ENCODE measurements around the gene BANF1. TPM values are rescaled to one million over a fixed set of nuclear protein-coding genes. Genes with fewer than 3 reads are reported as not detected.

The BANF1 gene
- total and polyA plus RNA-seq, 9 of the 15 experiments (the other 6 are each of a cell fraction or from before 2014, with no cell fraction given): 108 to 651 (median 263) TPM

DNA sequence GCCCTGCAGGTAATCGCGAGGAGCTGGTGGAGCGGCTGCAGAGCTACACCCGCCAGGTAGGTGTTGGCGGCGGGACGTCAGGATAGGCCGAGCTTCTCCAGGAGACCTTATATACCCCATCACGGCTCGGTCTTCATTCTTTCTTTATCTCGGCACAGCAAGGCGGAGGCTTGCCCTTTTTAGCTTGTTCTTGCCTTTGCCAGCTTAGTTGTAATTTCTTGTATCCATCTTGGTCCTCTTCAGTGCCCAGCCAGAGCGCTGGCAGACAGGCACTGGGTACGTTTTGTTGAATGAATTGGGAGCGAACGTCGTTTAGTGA, 50.3 kb downstream of the BANF1 start (continued):
- TF ChIP-seq ZNF133 (CRISPR knock-in tag; IDR thresholded peaks at IDR 0.05) (no peak), MYC (IDR thresholded peaks at IDR 0.05; ENCODE audit: low read depth, low read length) (no peak), MYC (CRISPR knock-in tag; IDR thresholded peaks at IDR 0.05; ENCODE audit: borderline replicate concordance, low read depth) (0 out of 2 replicates have a peak, but pooled peaks have one; percentile 51), ZNF717 (CRISPR knock-in tag; IDR thresholded peaks at IDR 0.05) (no peak), GABPB1 (CRISPR knock-in tag; IDR thresholded peaks at IDR 0.05) (no peak), GTF2E2 (tag; IDR thresholded peaks at IDR 0.05) (0 out of 2 replicates have a peak, but pooled peaks have one; percentile 57), POLR2B (IDR thresholded peaks at IDR 0.05; ENCODE audit: low read depth, partially characterized antibody) (no peak), XRCC4 (IDR thresholded peaks at IDR 0.05; ENCODE audit: extremely low read depth, insufficient read depth, insufficient read length) (no peak), ZNF445 (CRISPR knock-in tag; IDR thresholded peaks at IDR 0.05; ENCODE audit: low read depth) (no peak), MAFG (tag; conservative IDR thresholded peaks at IDR 0.05) (no peak), ZNF134 (CRISPR knock-in tag; conservative IDR thresholded peaks at IDR 0.05) (no peak), PRPF4 (IDR thresholded peaks at IDR 0.05; ENCODE audit: insufficient read depth, low read depth, low read length, poor library complexity, severe bottlenecking) (no peak), ZNF785 (CRISPR knock-in tag; IDR thresholded peaks at IDR 0.05) (no peak), CBFB (CRISPR knock-in tag; IDR thresholded peaks at IDR 0.05) (no peak), HDAC1 (IDR thresholded peaks at IDR 0.05) (no peak), ZNF253 (CRISPR knock-in tag; conservative IDR thresholded peaks at IDR 0.05) (no peak)
- TF ChIP-seq, protein P1, sequence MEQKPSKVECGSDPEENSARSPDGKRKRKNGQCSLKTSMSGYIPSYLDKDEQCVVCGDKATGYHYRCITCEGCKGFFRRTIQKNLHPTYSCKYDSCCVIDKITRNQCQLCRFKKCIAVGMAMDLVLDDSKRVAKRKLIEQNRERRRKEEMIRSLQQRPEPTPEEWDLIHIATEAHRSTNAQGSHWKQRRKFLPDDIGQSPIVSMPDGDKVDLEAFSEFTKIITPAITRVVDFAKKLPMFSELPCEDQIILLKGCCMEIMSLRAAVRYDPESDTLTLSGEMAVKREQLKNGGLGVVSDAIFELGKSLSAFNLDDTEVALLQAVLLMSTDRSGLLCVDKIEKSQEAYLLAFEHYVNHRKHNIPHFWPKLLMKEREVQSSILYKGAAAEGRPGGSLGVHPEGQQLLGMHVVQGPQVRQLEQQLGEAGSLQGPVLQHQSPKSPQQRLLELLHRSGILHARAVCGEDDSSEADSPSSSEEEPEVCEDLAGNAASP (IDR thresholded peaks at IDR 0.05): no peak
- TF ChIP-seq, protein P2, sequence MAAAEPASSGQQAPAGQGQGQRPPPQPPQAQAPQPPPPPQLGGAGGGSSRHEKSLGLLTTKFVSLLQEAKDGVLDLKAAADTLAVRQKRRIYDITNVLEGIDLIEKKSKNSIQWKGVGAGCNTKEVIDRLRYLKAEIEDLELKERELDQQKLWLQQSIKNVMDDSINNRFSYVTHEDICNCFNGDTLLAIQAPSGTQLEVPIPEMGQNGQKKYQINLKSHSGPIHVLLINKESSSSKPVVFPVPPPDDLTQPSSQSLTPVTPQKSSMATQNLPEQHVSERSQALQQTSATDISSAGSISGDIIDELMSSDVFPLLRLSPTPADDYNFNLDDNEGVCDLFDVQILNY (CRISPR knock-in tag; IDR thresholded peaks at IDR 0.05): 0 out of 2 replicates have a peak, but pooled peaks have one; percentile 43
- TF ChIP-seq, protein P3, sequence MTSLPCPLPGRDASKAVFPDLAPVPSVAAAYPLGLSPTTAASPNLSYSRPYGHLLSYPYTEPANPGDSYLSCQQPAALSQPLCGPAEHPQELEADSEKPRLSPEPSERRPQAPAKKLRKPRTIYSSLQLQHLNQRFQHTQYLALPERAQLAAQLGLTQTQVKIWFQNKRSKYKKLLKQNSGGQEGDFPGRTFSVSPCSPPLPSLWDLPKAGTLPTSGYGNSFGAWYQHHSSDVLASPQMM (CRISPR knock-in tag; IDR thresholded peaks at IDR 0.05): no peak
- TF ChIP-seq, protein P4, sequence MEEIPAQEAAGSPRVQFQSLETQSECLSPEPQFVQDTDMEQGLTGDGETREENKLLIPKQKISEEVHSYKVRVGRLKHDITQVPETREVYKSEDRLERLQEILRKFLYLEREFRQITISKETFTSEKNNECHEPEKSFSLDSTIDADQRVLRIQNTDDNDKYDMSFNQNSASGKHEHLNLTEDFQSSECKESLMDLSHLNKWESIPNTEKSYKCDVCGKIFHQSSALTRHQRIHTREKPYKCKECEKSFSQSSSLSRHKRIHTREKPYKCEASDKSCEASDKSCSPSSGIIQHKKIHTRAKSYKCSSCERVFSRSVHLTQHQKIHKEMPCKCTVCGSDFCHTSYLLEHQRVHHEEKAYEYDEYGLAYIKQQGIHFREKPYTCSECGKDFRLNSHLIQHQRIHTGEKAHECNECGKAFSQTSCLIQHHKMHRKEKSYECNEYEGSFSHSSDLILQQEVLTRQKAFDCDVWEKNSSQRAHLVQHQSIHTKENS (CRISPR knock-in tag; IDR thresholded peaks at IDR 0.05): no peak
- TF ChIP-seq, protein P5, sequence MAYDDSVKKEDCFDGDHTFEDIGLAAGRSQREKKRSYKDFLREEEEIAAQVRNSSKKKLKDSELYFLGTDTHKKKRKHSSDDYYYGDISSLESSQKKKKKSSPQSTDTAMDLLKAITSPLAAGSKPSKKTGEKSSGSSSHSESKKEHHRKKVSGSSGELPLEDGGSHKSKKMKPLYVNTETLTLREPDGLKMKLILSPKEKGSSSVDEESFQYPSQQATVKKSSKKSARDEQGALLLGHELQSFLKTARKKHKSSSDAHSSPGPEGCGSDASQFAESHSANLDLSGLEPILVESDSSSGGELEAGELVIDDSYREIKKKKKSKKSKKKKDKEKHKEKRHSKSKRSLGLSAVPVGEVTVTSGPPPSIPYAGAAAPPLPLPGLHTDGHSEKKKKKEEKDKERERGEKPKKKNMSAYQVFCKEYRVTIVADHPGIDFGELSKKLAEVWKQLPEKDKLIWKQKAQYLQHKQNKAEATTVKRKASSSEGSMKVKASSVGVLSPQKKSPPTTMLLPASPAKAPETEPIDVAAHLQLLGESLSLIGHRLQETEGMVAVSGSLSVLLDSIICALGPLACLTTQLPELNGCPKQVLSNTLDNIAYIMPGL (CRISPR knock-in tag; IDR thresholded peaks at IDR 0.05): 0 out of 2 replicates have a peak, but pooled peaks have one; percentile 4
- TF ChIP-seq, protein P6, sequence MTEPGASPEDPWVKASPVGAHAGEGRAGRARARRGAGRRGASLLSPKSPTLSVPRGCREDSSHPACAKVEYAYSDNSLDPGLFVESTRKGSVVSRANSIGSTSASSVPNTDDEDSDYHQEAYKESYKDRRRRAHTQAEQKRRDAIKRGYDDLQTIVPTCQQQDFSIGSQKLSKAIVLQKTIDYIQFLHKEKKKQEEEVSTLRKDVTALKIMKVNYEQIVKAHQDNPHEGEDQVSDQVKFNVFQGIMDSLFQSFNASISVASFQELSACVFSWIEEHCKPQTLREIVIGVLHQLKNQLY (CRISPR knock-in tag; conservative IDR thresholded peaks at IDR 0.05): no peak
- TF ChIP-seq, protein P7, sequence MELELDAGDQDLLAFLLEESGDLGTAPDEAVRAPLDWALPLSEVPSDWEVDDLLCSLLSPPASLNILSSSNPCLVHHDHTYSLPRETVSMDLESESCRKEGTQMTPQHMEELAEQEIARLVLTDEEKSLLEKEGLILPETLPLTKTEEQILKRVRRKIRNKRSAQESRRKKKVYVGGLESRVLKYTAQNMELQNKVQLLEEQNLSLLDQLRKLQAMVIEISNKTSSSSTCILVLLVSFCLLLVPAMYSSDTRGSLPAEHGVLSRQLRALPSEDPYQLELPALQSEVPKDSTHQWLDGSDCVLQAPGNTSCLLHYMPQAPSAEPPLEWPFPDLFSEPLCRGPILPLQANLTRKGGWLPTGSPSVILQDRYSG (tag; conservative IDR thresholded peaks at IDR 0.05; ENCODE audit: low read depth): no peak
